Kasumi-1 (cell line): ENCODE measurements around the gene ASXL2.
A peak's percentile ranks its signal among the peaks of the same experiment; 100 is the strongest.
"Not testable (repeated sequence)": the region's sequence is repeated elsewhere in the genome, so short reads cannot be mapped to it uniquely, and the experiment has no call there.

ENCODE experiments used
- DNase-seq, 2 experiments: peaks; one replicate each; lab custom pipeline; 2025; lab: John Stamatoyannopoulos, UW

The ASXL2 gene

GRCh38 chr2:25736899-25737515 lies 141.3 kb downstream of the ASXL2 start:
- DNase-seq: no peak

DNA sequence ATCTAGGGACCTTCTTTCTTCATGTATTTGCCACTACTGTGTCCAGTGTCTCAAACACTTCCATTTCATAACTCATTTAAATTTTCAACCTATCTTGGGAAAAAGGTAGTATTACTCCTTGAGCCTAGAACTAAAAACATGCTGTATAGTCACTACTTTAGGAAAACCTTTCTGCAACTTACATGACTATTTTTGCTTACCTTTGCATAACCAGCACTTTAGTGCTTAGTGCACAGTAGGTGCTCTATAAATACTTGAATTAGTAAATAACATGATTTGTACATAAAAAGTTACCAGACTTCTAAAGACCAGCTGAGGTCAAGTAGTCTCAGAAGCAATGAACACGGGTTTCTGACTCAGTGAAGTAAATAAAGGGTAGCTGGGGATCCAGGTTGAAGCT lies 142.5 kb downstream of the ASXL2 start:
- no peak for DNase-seq

- no peak for DNase-seq
Measured at GRCh38 chr2:25728559-25728958, 149.7 kb downstream of the ASXL2 start.

GRCh38 chr2:25726522-25726921 lies 151.8 kb downstream of the ASXL2 start:
- DNase-seq: no peak

- DNase-seq: no peak
Measured at GRCh38 chr2:25725877-25726276, 152.4 kb downstream of the ASXL2 start.

DNA sequence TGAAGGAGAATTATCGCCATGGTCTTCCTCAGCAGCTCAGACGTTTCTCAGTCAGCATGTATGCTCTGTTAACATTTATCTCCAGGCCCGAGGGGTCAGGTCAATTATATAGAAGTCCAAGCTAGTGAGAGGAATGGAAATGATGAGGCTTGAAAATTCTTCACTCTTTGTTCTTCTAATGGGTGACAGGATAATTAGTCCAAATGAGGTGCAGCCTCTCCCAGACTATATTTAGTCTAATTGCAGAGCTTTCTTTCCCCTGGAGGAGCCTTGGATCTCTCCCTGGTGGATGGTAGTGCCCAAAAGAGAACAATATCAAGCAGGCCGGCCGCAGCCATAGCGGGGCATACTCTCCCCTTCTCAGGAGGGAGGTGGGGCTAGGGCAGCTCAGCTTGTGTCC lies 153.5 kb downstream of the ASXL2 start:
- no peak for DNase-seq

DNA sequence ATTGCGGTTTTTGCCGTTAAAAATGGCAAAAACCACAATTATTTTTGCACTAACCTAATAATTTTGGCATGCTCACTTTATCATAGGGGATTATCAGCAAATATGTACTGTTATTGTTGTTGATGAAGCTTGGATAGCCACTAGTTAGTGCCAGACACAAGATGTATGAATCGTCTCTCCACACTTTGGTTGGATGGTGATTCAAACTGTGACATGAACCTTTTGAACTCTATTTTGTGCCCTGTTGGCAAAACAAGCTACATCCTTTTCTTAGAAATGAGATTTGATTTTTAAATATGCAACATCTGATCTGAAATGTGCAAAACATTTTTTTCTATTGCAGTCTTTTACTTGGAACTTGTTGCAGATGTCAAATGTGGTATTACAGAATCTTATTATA lies 156.1 kb downstream of the ASXL2 start:
- no peak for DNase-seq

- no peak for DNase-seq
Measured at GRCh38 chr2:25720575-25720974, 157.7 kb downstream of the ASXL2 start.

DNA sequence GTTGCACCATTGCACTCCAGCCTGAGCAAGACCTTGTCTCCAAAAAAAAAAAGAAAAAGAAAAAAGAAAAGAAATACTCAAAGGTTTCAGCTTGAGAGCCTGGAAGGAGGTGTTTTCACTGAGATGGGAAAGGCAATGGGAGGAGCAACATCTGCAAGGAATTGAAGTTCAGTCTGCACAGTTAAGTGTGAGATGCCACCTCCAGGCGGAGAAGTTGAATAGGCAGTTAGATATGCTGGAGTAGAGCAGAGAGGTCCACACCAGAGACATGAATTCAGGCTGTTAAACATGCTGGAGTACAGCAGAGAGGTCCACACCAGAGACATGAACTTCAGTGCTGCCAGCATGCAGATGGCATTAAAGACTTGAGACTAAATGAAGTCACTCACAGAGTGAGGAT lies 163.5 kb downstream of the ASXL2 start:
- DNase-seq: peak; percentile 54 to 62

GRCh38 chr2:25712455-25712854 lies 165.8 kb downstream of the ASXL2 start:
- DNase-seq: no peak

DNA sequence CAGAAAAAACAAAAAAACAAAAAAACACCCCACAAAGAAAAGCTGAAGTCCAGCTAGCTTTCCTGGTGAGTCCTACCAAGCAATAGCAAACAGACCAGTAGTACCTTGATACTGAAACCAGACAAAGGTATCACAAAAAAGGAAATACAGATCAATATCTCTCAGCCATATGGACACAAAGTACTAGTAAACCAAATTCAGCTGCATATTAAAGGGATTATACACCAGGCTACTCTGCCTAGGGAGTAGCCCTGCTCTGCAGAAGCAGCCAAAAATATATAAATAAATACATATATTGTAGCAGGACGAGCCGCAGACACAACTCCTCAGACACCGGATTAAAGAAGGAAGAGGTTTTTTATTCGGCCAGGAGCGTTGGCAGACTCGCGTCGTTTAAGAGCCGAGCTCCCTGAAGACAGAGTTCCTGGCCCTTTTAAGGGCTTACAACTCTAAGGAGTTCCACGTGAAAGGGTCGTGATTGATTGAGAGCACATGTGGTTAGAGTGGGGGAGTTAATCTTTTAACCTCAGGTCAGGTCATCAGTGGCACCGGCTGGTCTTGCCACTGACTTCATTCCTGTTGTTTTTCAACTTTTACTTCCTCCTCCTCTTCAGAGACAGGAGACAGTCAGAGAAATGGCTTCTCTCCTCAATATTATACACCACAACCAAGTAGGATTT lies 166.5 kb downstream of the ASXL2 start:
- peak in 1 of 2 experiments; percentile 12 for DNase-seq

DNA sequence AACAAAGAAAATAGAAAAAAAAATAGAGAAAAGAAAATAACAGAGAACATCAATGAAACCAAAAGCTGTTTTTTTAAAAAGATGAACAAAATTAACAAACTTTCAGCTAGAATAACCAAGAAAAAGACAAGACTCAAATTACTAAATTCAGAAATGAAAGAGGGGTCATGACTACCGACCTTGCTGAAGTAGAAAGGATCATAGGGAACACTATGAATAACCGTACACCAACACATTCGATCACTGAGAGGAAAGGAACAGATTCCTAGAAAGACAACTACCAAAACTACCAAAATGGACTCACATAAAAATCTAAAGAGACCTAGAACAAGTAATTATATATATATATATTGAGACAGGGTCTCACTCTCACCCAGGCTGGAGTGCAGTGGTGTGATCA lies 167.5 kb downstream of the ASXL2 start:
- no peak for DNase-seq

GRCh38 chr2:25709349-25709748 lies 168.9 kb downstream of the ASXL2 start:
- DNase-seq: no peak

DNA sequence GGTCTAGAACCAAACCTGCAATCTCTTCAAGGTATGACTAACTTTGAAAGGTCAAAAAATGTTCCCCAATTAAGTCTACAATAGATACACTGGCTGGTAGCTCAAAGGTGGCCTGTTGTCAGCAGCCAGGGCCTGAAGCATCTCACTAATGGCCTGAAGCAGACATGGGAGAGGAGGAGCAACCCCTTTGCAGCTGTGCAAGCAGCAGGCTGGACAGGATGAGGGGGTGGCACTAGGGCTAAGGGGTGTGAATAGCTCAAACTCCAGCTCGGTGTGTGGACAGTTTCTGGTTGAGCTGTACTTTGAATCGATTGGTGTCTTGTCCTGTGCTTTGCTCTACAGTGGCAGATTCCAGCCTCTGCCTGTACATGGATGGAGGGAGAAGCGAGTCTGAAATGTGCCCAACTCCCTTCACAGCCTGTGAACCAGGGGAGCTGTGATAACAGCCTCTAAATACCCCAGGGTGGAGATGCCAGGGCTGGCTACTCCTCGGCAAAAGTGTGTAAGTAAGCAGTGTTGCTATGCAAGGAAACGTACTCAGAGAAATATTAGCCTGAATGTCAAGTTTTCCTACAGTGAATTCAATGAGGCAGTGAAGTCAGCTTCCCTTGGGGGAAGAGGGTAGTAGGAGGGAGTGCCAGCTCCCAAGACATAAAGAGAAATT lies 170.2 kb downstream of the ASXL2 start:
- DNase-seq: no peak

DNA sequence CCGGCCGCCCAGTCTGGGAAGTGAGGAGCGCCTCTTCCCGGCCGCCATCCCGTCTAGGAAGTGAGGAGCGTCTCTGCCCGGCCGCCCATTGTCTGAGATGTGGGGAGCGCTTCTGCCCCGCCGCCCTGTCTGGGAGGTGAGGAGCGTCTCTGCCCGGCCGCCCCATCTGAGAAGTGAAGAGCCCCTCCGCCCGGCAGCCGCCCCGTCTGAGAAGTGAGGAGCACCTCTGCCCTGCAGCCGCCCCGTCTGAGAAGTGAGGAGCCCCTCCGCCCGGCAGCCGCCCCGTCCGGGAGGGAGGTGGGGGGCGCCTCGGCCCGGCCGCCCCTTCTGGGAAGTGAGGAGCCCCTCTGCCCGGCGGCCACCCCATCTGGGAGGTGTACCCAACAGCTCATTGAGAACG lies 172.7 kb downstream of the ASXL2 start:
- not testable (repeated sequence) for DNase-seq

- no peak for DNase-seq
Measured at GRCh38 chr2:25701801-25702200, 176.5 kb downstream of the ASXL2 start.

GRCh38 chr2:25700221-25700660 lies 178.0 kb downstream of the ASXL2 start:
- peak; percentile 60 to 75 for DNase-seq

GRCh38 chr2:25699216-25699615 lies 179.1 kb downstream of the ASXL2 start:
- DNase-seq: no peak

GRCh38 chr2:25698752-25699151 lies 179.5 kb downstream of the ASXL2 start:
- no peak for DNase-seq

GRCh38 chr2:25697559-25698341 lies 180.5 kb downstream of the ASXL2 start:
- DNase-seq: no peak

DNA sequence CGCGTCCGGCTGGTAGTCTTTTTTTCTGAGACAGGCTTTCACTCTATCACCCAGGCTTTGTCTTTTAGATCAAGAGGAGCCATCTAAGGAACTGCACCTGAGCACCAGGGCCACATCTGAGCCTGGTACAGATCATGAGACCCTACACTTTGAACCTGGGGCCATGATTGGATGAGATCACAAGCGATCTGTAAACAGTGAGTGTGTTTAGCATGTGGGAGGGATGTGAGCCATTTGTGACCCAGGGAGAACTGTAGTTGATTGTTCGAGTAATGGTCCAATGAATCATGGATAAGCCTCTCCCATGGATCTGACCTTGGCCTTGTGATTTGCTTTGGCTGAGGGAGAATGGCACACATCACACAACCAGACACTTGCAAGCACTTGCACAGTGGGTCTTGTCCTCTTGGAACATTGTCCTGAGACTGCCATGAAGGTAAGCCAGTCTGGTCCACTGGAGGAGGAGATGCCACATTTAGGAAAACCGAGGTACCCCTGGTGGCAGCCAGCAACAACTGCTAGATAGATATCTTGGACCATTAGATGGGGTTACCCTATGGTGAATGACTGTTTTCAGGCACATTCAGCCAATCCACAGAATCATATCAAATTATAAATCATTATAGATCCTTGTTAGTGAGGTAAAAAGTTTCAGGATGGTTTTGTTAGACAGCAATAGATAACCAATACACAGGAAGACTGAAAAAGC lies 185.4 kb downstream of the ASXL2 start:
- no peak for DNase-seq

DNA sequence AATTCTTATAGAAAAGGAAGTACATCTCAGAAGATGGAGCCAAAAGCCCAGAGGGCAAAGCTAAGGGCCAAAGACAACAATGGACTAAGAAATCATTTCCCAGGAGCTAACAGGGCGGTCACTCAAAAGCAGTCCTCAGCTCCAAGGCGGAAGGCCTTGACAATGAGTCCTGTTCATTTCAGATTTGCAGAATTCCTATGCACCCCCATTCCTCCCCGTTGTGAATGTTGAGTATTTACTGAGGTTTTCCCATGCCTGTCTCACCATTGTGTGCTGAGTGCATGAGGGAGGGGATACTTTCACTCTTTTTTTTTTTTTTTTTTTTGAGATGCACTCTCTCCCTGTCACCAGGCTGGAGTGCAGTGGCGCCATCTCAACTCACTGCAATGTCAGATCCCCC lies 186.1 kb downstream of the ASXL2 start:
- no peak for DNase-seq
